GM20000 (cell line): ENCODE measurements around the gene TRAPPC2L.

Experiments
- DNase-seq: peaks from one replicate; pipeline ENCODE4 v3.0.0; 2012; ENCODE audit warnings: low spot score
- TF ChIP-seq, protein P1 (sequence below): IDR thresholded peaks from 2 replicates; pipeline ENCODE4 v1.5.1; 2012; ENCODE audit warnings: mild to moderate bottlenecking, control low read depth; ENCODE audit errors: extremely low read depth, missing control alignments

The TRAPPC2L gene

DNA sequence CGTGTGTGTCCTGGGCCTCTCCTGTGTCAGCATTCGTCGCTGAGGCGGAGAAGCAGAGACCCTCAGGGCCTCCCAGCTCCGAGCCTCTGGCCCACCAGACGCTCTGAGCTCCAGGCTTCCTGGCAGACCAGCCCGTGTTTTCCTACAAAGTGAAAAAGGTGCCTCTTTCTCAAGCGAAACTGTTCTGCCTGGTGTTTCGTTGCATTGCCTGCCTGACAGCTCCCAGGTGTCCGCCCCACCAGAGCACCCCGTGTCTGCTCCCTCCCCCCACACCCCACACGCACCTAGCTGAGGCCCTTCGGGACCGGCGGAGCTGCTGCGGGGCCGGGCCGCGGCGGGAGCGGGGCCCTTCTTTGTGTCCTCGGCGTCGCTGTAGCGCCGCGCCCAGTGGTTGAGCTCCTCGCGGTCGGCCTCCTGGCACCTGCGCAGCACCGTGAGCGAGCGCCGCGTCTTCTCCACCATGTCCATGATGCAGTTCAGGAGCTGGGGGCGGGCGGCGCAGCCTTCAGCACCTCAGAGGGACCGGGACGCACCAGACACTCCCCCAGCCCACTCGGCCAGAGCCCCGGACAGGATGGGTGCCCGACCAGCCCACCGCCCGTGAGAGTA, 24.2 kb downstream of the TRAPPC2L start:
- no peak for DNase-seq
- TF ChIP-seq, protein P1, sequence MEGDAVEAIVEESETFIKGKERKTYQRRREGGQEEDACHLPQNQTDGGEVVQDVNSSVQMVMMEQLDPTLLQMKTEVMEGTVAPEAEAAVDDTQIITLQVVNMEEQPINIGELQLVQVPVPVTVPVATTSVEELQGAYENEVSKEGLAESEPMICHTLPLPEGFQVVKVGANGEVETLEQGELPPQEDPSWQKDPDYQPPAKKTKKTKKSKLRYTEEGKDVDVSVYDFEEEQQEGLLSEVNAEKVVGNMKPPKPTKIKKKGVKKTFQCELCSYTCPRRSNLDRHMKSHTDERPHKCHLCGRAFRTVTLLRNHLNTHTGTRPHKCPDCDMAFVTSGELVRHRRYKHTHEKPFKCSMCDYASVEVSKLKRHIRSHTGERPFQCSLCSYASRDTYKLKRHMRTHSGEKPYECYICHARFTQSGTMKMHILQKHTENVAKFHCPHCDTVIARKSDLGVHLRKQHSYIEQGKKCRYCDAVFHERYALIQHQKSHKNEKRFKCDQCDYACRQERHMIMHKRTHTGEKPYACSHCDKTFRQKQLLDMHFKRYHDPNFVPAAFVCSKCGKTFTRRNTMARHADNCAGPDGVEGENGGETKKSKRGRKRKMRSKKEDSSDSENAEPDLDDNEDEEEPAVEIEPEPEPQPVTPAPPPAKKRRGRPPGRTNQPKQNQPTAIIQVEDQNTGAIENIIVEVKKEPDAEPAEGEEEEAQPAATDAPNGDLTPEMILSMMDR: no peak

DNA sequence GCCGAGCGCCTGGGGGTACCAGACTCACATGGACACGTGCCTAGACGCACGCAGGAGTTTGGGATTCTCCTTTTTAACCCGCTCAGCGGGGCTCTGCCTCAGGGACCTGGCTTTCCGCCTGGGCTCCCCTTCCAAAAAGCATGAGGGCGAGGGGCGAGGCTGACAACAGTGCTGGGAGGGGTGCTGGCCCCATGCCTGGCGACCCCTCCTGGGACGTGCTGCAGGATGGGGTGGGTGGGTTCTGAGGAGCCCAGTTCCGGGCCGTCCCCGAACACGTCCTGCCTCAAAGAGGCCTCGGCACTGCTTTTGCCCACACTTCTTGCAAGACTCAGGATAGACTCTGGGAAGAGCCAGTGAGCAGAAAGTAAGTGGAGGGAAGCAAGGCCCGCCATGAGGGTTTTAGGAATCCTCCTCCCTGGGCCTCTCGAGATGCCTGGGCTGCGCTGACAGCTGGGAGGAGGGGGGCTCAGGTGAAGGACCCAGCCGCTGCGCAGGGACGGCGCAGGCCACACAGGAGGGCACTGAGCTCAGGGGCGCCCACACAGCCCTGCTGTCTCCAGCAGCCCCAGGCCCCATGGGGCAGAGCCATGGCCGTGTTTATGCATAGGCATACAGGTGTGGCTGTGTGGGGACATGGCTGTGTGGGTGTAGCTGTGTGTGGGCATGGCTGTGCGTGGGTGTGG, 24.9 kb downstream of the TRAPPC2L start:
- no peak for DNase-seq
- TF ChIP-seq, protein P1: no peak

DNA sequence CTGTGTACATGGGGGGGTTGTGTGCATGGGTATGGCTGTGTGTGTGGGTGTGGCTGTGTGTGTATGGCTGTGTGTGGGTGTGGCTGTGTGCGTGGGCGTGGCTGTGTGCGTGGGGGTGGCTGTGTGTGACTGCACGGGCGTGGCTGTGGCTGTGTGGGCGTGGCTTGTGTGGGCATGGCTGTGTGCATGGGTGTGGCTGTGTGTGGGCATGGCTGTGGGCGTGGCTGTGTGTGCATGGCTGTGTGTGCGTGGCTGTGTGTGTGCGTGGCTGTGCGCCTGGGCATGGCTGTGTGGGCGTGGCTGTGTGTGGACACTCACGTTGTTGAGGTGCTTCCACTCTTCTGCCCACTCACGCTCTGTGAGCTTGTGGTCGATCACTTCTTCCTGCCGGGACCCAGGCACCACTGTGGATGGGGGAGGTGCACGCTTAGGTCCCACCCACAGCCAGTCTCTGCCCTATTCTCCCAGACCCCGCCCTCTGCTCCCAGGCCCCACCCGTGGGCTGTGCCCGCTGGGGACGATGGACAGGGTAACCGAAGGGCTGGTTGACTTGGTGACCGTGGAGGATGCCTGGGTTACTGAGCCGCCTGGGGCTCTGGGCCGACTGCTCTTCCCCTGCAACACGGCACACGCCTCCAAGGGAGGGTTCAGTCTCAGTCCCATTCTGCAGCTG, 25.6 kb downstream of the TRAPPC2L start:
- TF ChIP-seq, protein P1: no peak
- DNase-seq: no peak

DNA sequence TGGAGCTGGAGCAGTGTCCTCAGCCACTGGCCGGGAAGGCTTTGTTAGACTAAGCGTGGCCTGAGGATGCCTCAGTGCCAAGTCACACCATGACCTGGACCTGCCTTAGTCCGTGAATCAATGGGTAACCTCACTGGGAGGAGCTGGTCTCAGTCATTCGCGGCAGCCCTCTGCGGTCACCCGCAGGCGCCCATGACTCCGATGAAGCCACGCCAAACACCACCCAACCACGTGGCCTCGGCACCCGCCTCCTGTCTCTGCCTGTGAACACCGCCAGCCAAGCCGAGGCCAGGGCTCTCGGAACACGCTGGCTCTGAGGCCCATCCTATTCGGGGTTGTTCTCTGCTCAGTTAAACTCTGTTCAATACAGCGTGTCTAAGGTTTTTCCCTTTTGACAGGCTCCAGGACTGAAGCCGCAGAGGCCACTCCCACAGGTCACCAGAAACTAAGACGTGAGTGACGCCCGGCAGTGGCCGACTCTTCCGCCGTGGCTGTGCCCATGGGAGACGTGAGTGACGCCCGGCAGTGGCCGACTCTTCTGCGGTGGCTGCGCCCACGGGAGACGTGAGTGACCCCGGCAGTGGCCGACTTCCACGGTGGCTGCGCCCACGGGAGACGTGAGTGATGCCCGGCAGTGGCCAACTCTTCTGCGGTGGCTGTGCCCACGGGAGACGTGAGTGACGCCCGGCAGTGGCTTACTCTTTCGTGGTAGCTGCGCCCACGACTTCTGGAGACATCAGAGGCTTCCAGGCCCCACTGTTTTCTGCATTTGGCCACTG, 26.4 kb downstream of the TRAPPC2L start:
- DNase-seq: no peak
- TF ChIP-seq, protein P1: no peak

DNA sequence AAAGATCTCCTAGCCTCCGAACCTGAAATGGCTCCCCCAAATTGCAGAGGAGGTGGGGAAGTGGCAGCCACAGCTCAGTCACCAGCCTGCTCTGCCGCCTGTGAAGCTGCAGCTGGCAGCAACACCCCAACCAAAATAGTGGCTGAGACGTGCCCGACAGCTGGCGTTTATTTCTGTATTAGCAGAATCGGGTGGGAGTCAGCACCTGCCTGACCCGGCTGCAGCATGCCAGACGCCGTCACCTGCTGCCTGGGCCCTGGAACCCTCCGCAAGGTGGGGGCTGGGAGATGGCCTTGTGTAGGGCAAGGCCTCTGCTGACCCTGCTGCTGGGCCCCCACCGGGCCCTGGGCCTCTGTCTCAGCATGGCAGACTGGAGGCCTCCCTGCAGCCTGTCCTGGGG, 27.0 kb downstream of the TRAPPC2L start:
- TF ChIP-seq, protein P1: no peak
- DNase-seq: no peak

DNA sequence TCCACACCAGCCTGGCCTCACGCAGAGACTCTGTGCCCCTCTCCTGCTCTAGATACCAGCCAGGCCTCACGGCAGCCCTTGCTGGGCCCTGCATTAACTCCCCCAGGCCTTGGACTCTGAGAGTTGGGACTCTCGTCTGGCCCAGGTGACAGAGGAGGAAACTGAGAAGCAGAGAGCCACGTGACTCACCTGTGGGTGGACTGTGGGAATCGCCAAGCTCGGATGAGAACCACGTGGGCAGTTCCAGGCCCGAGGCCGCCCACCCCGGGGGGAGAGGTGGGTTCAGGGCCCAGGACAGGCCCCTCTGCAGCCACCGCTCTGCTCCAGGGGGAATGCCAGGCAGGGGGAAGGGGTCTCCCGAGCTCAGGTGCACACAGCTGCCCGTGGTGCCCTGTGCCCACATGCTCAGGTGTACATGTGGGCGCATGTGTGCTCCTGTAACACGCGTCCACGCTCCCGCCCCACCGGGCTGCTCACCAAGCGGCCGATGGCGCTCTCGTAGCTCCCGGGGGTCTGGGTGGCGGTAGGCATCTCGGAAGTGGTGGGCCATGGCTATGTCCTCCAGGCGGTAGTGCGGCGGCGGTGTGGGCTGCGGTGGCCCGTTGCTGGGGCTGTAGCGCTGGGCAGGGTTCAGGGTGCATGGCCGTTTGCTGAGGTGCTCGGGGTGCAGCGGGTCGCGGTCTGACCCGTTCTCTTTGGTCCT, 27.8 kb downstream of the TRAPPC2L start:
- DNase-seq: no peak
- TF ChIP-seq, protein P1: no peak
